Cardiac muscle cell (in vitro differentiated cells and primary cell): ENCODE data around the gene MAP3K2. TPM values are rescaled to one million over a fixed set of nuclear protein-coding genes. Genes with fewer than 3 reads are reported as not detected.

Experiments
- DNase-seq, 2 donors: peaks; one replicate each; pipeline versions ENCODE4 v3.0.0 to v3.0.0-alpha.2; 2010 to 2017; ENCODE audit warnings: low read depth in 1 of 2, low spot score in 1 of 2
- H3K27ac ChIP-seq: fragments of 200-600 bp; sonication (generic); 2 replicates; pipeline ENCODE4 v1.5.1; 2016
- H3K27me3 ChIP-seq: fragments of 200-600 bp; sonication (generic); 2 replicates; pipeline ENCODE4 v1.6.0; 2016; ENCODE audit warnings: control low read depth
- H3K36me3 ChIP-seq: fragments of 200-600 bp; sonication (generic); 2 replicates; pipeline ENCODE4 v1.5.1; 2016; ENCODE audit warnings: control low read depth
- H3K4me1 ChIP-seq: fragments of 200-600 bp; sonication (generic); 2 replicates; pipeline ENCODE4 v1.8.1; 2017; ENCODE audit warnings: low read depth, mild to moderate bottlenecking, mixed run types
- H3K4me3 ChIP-seq: fragments of 200-600 bp; sonication (generic); 2 replicates; pipeline ENCODE4 v1.5.1; 2016; ENCODE audit warnings: mild to moderate bottlenecking
- H3K9me3 ChIP-seq: fragments of 200-600 bp; sonication (generic); 2 replicates; pipeline ENCODE4 v1.5.1; 2017; ENCODE audit warnings: low read depth, mild to moderate bottlenecking, control low read depth
- polyA plus RNA-seq: library from polyadenylated mRNA; unstranded; fragments of >200 nt; fragmentation: Nextera tagmentation; extraction: Ambion mirVana; gene quantifications from 2 replicates; pipeline ENCODE4 v1.2.1, GENCODE V29; 2016
- total RNA-seq: library from RNA; depleted of rRNA; stranded (reverse); fragments of >200 nt; gene quantifications from 2 replicates; pipeline ENCODE4 v1.2.3, GENCODE V29; 2016
- TF ChIP-seq, protein P1 (sequence below): IDR thresholded peaks from 2 replicates; pipeline ENCODE4 v1.5.1; 2012; ENCODE audit warnings: low read depth, mild to moderate bottlenecking, low read length

MAP3K2 gene
- total and polyA plus RNA-seq, 2 experiments from 2014 or later, result 36.6 to 40.2 TPM

DNA sequence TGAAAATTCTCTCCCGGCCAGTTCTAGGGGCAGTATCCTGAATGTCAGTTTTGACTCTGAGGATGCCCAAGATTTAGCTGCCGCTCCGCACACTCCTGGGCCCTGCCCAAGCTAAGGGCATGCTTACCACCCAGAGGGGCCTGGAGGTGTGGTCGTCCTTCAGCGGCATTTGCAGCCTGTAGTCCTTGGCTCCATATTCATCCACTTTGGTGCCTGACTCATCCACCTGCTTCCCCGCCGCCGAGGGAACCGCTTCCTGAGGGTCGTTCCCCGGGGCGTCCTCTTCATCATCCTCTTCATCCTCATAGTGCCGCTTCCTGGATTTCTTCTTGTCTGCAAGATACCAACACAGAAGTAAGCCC, 94.4 kb downstream of the MAP3K2 start:
- Histone ChIP-seq H3K9me3 (no peaks in the 10 kb centered on the region), H3K27me3 (no peaks in the 10 kb centered on the region), H3K27ac (no peak overlapping the region), H3K36me3 (peaks cover 42% of the 10 kb centered on the region), H3K4me1 (peaks cover 4% of the 10 kb centered on the region), H3K4me3 (peak overlapping the region; percentile 80)
- no peak for DNase-seq
- TF ChIP-seq, protein P1, sequence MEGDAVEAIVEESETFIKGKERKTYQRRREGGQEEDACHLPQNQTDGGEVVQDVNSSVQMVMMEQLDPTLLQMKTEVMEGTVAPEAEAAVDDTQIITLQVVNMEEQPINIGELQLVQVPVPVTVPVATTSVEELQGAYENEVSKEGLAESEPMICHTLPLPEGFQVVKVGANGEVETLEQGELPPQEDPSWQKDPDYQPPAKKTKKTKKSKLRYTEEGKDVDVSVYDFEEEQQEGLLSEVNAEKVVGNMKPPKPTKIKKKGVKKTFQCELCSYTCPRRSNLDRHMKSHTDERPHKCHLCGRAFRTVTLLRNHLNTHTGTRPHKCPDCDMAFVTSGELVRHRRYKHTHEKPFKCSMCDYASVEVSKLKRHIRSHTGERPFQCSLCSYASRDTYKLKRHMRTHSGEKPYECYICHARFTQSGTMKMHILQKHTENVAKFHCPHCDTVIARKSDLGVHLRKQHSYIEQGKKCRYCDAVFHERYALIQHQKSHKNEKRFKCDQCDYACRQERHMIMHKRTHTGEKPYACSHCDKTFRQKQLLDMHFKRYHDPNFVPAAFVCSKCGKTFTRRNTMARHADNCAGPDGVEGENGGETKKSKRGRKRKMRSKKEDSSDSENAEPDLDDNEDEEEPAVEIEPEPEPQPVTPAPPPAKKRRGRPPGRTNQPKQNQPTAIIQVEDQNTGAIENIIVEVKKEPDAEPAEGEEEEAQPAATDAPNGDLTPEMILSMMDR, result no peak

DNA sequence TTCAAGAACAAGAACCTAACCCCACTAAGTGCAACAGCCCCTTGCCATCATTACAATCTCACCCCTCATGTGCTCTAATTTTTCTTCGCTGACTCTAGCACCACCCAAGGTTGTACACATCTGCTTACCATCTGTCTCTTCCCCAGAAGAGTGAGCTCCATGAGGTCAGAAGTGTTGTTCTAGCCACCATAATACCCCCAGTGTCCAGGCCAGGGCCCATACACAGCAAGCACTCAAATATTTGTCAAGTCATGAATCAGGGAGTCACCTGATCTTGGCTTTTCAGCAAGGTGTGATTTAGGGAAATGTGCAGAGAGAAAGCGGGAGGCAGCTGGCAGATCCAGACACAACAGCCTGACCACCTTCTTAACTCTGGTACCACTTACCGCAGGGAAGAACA, 99.5 kb downstream of the MAP3K2 start:
- no peak overlapping the region for H3K27ac ChIP-seq
- no peak for DNase-seq
- H3K36me3 ChIP-seq, result peaks cover 79% of the 10 kb centered on the region
- H3K9me3 ChIP-seq, result no peaks in the 10 kb centered on the region
- H3K4me1 ChIP-seq, result peaks cover 4% of the 10 kb centered on the region
- no peak overlapping the region for H3K4me3 ChIP-seq
- TF ChIP-seq, protein P1, result no peak
- no peaks in the 10 kb centered on the region for H3K27me3 ChIP-seq

DNA sequence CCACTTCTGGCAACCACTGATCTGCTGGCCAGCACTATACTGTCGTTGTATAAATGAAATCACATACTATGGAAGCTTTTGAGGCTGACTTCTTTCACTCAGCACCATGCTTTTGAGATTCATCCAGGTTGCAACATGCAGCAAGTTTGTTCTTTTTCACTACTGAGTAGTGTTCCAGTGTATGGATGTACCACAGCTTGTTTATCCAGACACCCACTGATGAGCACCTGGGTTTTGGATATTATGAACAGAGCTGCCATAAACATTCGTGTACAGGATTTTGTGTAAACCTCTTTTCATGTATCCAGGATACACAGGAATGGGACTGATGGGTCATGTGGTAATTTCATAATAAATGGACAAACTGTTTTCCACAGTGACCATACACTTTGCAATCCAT, 104.5 kb downstream of the MAP3K2 start:
- Histone ChIP-seq H3K4me3 (no peak overlapping the region), H3K27ac (no peak overlapping the region), H3K36me3 (peaks cover 55% of the 10 kb centered on the region), H3K9me3 (no peaks in the 10 kb centered on the region), H3K27me3 (no peaks in the 10 kb centered on the region), H3K4me1 (no peaks in the 10 kb centered on the region)
- DNase-seq, result no peak
- TF ChIP-seq, protein P1, result no peak

- Histone ChIP-seq H3K27ac (no peak overlapping the region), H3K36me3 (peaks cover 46% of the 10 kb centered on the region), H3K27me3 (no peaks in the 10 kb centered on the region), H3K9me3 (no peaks in the 10 kb centered on the region), H3K4me1 (no peaks in the 10 kb centered on the region), H3K4me3 (no peak overlapping the region)
- TF ChIP-seq, protein P1, result no peak
- DNase-seq, result no peak
Measured at GRCh38 chr2:127280693-127281092, 107.1 kb downstream of the MAP3K2 start.

- no peaks in the 10 kb centered on the region for H3K27me3 ChIP-seq
- TF ChIP-seq, protein P1, result no peak
- no peaks in the 10 kb centered on the region for H3K9me3 ChIP-seq
- no peaks in the 10 kb centered on the region for H3K4me1 ChIP-seq
- no peak overlapping the region for H3K27ac ChIP-seq
- H3K4me3 ChIP-seq, result no peak overlapping the region
- H3K36me3 ChIP-seq, result peaks cover 39% of the 10 kb centered on the region
- DNase-seq, result no peak
Measured at GRCh38 chr2:127279781-127280180, 108.0 kb downstream of the MAP3K2 start.

- DNase-seq, result no peak
- no peak overlapping the region for H3K4me3 ChIP-seq
- H3K9me3 ChIP-seq, result no peaks in the 10 kb centered on the region
- no peaks in the 10 kb centered on the region for H3K27me3 ChIP-seq
- H3K27ac ChIP-seq, result no peak overlapping the region
- peaks cover 38% of the 10 kb centered on the region for H3K36me3 ChIP-seq
- no peaks in the 10 kb centered on the region for H3K4me1 ChIP-seq
- TF ChIP-seq, protein P1, result no peak
Measured at GRCh38 chr2:127278959-127279358, 108.8 kb downstream of the MAP3K2 start.
